AG04450 (cell line): ENCODE results near the gene GAPDHS. TPM values are rescaled to one million over a fixed set of nuclear protein-coding genes. Genes with fewer than 3 reads are reported as not detected.

Source experiments
- CTCF ChIA-PET: fragments of 300-600, 350-600 bp; formaldehyde crosslinking; extraction: SDS; loops from one replicate; lab custom pipeline; 2022; ENCODE audit warnings: antibody characterized with exemption, inconsistent platforms; lab: Charles Lee
- POLR2A ChIA-PET: fragments of 350-600 bp; formaldehyde crosslinking; extraction: SDS; loops from one replicate; lab custom pipeline; 2021; ENCODE audit warnings: antibody characterized with exemption, inconsistent platforms; lab: Yijun Ruan, JAX
- DNase-seq: peaks from one replicate; pipeline ENCODE4 v3.0.0-alpha.2; 2011; ENCODE audit warnings: low read depth, low spot score
- H3K27ac ChIP-seq: one replicate; pipeline ENCODE4 v1.5.1; 2012; ENCODE audit warnings: low read depth, low read length, control low read depth
- H3K27me3 ChIP-seq: one replicate; pipeline ENCODE4 v1.6.0; 2012; ENCODE audit warnings: low read length; ENCODE audit not compliant: control insufficient read depth, insufficient read depth
- H3K4me3 ChIP-seq: 2 replicates; pipeline ENCODE4 v1.5.1; 2011; ENCODE audit warnings: mild to moderate bottlenecking, low read depth, low read length, control low read depth
- H3K9me3 ChIP-seq: 2 replicates; pipeline ENCODE4 v1.5.1; 2012; ENCODE audit warnings: low read length; ENCODE audit not compliant: control insufficient read depth, insufficient read depth
- polyA plus RNA-seq: library from polyadenylated mRNA; depleted of rRNA; stranded (reverse); fragments of >200 nt; gene quantifications from 2 replicates; pipeline ENCODE4 v1.2.3, GENCODE V29; 2011
- TF ChIP-seq, protein P1 (sequence below): IDR thresholded peaks from 2 replicates; pipeline ENCODE4 v1.5.1; 2011; ENCODE audit warnings: low read depth, low read length, control low read depth, inconsistent platforms

The GAPDHS gene
- polyA plus RNA-seq, 1 experiment = not detected

DNA sequence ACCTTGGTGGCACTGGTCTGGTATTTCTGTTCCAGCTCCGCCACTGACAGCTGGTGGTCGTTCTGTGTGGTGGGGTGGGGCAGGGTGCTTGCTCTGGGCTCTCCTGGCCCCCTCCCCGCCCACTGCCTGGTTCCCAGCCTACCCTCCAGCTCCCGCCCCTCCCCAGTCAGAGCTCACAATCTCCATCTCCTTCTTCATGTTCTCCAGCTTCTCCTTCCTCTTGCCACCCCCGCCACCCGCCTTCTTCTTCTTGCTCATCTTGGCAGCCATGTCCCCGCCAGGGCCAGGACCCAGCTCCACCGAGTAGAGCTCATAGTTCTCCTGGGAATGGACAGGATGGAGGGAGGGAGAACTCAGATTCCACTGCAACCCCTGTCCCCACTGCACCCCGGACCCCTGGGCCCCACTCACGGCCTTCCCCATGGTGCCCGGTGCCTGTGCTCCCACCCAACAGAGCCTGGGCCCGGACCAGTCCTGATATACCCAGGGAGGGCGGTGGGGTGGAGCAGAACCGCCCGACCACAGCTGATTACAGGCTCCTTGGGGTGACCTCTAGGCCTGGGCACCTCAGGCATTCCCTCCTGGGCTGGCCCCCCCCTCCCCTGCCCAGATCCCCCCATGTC is 30.1 kb downstream of the GAPDHS start, which contains the start of gene ATP4A:
ATP4A (minus strand) TSS at position 452 of the 623 bp plus-strand sequence; CDS start at position 423, 29 bp downstream.
- Histone ChIP-seq H3K9me3 (peaks cover 5% of the 10 kb centered on the region; the same call in 1 of the 2 replicates), H3K27ac (no peak within 1 kb of the TSS), H3K27me3 (peaks cover 15% of the 10 kb centered on the region), H3K4me3 (no peak within 1 kb of the TSS)
- DNase-seq = no peak
- TF ChIP-seq, protein P1, sequence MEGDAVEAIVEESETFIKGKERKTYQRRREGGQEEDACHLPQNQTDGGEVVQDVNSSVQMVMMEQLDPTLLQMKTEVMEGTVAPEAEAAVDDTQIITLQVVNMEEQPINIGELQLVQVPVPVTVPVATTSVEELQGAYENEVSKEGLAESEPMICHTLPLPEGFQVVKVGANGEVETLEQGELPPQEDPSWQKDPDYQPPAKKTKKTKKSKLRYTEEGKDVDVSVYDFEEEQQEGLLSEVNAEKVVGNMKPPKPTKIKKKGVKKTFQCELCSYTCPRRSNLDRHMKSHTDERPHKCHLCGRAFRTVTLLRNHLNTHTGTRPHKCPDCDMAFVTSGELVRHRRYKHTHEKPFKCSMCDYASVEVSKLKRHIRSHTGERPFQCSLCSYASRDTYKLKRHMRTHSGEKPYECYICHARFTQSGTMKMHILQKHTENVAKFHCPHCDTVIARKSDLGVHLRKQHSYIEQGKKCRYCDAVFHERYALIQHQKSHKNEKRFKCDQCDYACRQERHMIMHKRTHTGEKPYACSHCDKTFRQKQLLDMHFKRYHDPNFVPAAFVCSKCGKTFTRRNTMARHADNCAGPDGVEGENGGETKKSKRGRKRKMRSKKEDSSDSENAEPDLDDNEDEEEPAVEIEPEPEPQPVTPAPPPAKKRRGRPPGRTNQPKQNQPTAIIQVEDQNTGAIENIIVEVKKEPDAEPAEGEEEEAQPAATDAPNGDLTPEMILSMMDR = no peak
- CTCF ChIA-PET = interaction anchor here (0.8 kb wide), 1 partner anchor 14 kb away, joined by 4 read pairs; no protein-coding TSS in a partner anchor
- POLR2A ChIA-PET = no interaction called here

DNA sequence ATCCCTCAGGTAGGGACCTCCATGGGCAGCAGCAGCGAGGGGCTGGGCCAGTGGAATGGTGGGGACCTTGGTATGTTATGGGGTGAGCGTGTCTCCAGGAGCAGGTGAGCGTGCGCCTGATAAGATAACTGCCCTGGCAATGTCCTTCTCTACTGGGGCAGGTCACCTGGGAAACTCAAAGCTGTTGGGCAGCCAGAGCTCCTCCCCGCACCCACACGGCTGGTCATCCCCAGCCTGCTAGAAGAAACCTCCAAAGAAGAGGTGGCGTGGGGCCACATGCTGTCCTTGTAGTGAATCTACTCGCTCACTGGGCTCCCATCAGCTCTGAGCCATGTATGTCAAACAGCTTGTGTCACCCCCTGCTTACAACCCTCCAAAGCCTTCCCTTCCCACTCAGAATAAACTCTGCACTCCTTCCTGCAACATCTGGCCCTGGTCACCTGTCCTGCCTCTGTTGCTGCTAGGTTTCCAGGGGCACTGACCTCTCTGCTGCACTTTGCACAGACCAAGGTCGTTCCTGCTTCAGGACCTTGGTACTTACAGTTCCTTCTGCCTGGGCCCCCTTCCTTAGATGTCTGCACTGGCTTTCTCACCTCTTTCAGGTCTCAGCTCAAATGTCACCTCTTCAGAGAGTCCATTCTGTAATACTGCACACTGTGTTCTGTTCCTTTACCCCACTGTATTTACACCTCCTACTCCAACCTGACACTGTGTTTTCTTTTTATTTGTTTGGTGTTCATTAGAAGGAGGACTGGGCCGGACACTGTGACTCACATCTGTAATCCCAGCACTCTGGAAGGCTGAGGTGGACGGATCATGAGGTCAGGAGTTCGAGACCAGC is 32.0 kb downstream of the GAPDHS start:
- CTCF ChIA-PET = no interaction called here
- no peak for DNase-seq
- H3K4me3 ChIP-seq = no peak overlapping the region
- H3K27me3 ChIP-seq = peaks cover 8% of the 10 kb centered on the region
- no peak overlapping the region for H3K27ac ChIP-seq
- H3K9me3 ChIP-seq = no peaks in the 10 kb centered on the region
- POLR2A ChIA-PET = no interaction called here
- TF ChIP-seq, protein P1 = no peak

DNA sequence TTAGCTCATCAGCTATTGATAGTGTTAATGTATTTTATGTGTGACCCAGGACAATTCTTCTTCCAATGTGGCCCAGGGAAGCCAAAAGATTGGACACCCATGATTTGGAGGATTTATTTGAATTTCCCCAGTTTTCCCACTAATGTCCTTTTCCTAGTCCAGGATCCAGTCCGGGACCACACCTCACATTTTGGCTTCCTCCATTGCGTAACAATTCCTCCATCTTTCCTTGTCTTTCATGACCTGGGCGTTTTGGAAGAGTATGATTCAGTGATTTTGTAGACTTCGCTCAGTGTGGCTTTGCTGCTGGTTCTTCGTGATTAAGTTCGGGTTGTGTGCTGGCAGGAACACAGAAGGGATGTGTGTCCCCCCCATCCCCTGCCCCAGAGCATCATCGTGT is 33.5 kb downstream of the GAPDHS start:
- no peak for DNase-seq
- no peak overlapping the region for H3K4me3 ChIP-seq
- no peaks in the 10 kb centered on the region for H3K9me3 ChIP-seq
- ChIA-PET CTCF (interaction anchor here (0.6 kb wide), 1 partner anchor 17 kb away, joined by 3 read pairs; no protein-coding TSS in a partner anchor), POLR2A (no interaction called here)
- H3K27me3 ChIP-seq = peaks cover 14% of the 10 kb centered on the region
- TF ChIP-seq, protein P1 = no peak
- no peak overlapping the region for H3K27ac ChIP-seq

DNA sequence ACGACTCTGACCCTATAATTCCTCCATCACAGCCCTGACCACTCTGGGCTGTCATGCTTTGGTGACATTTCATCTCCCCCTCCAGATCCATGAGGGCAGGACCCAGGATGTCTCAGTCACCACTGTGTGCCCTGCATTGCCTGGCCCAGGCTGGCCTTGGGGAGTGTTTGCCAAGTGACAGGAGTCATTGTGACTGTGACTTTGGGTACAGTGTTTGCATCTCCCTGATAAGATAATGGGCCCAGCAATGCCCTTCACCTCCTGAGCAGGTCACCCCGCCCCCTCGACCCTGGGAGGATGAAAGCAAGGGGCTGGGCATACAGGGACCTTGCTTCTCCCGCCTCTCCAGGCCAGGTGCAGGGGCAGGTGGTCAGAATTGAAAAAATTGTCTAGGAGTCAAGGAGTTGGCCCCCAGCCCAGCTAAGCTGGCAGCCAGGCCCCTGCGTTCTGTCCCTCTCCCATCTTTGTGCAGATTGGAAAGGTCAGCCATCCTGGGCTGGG is 36.1 kb downstream of the GAPDHS start:
- no peaks in the 10 kb centered on the region for H3K9me3 ChIP-seq

More for the DNA sequence above, 36.1 kb downstream of the GAPDHS start:
- Histone ChIP-seq H3K27me3 (peaks cover 9% of the 10 kb centered on the region), H3K4me3 (no peak overlapping the region), H3K27ac (no peak overlapping the region)
- ChIA-PET POLR2A (no interaction called here), CTCF (no interaction called here)
- DNase-seq = no peak
- TF ChIP-seq, protein P1 = no peak
